T-helper 22 cell (primary cell): Measurements from ENCODE around the gene CCL17.
"Not testable (repeated sequence)": the region's sequence is repeated elsewhere in the genome, so short reads cannot be mapped to it uniquely, and the experiment has no call there.

Experiments
- DNase-seq: peaks from one replicate; pipeline ENCODE4 v3.0.0-alpha.2; 2020; ENCODE audit warnings: low read depth

The CCL17 gene

GRCh38 chr16:57396786-57397185 lies 7.8 kb upstream of the CCL17 start:
- DNase-seq = no peak

GRCh38 chr16:57397493-57397892 lies 7.1 kb upstream of the CCL17 start:
- DNase-seq = not testable (repeated sequence)

- no peak for DNase-seq
Measured at GRCh38 chr16:57401943-57402640, 2.5 kb upstream of the CCL17 start.

- DNase-seq = no peak
Measured at GRCh38 chr16:57405097-57405496, 530 bp downstream of the CCL17 start.

- no peak for DNase-seq
Measured at GRCh38 chr16:57406881-57407280, 2.3 kb downstream of the CCL17 start.

GRCh38 chr16:57407521-57408353 lies 3.2 kb downstream of the CCL17 start:
- DNase-seq = no peak

- DNase-seq = no peak
Measured at GRCh38 chr16:57409065-57409464, 4.5 kb downstream of the CCL17 start.

- DNase-seq = no peak
Measured at GRCh38 chr16:57409870-57410587, 5.5 kb downstream of the CCL17 start.

GRCh38 chr16:57411362-57411976 lies 6.9 kb downstream of the CCL17 start:
- DNase-seq = no peak

GRCh38 chr16:57412584-57412983 lies 8.0 kb downstream of the CCL17 start:
- no peak for DNase-seq

GRCh38 chr16:57413301-57413730 lies 8.7 kb downstream of the CCL17 start:
- DNase-seq = no peak

GRCh38 chr16:57413733-57414132 lies 9.2 kb downstream of the CCL17 start:
- no peak for DNase-seq

- no peak for DNase-seq
Measured at GRCh38 chr16:57416084-57416483, 11.5 kb downstream of the CCL17 start.

GRCh38 chr16:57419506-57419905 lies 14.9 kb downstream of the CCL17 start:
- DNase-seq = no peak

- no peak for DNase-seq
Measured at GRCh38 chr16:57422026-57422944, 17.7 kb downstream of the CCL17 start.

- no peak for DNase-seq
Measured at GRCh38 chr16:57423152-57423551, 18.6 kb downstream of the CCL17 start.

- no peak for DNase-seq
Measured at GRCh38 chr16:57424583-57424982, 20.0 kb downstream of the CCL17 start.

- DNase-seq = no peak
Measured at GRCh38 chr16:57426356-57426755, 21.8 kb downstream of the CCL17 start.

- DNase-seq = no peak
Measured at GRCh38 chr16:57427307-57427706, 22.7 kb downstream of the CCL17 start.

GRCh38 chr16:57427824-57428223 lies 23.3 kb downstream of the CCL17 start:
- no peak for DNase-seq

- DNase-seq = no peak
Measured at GRCh38 chr16:57430955-57431354, 26.4 kb downstream of the CCL17 start.
